Activated CD8-positive, alpha-beta T cell treated with anti-CD3 and anti-CD28 coated beads for 36 hours (primary cell): ENCODE data around the gene IL19. TPM values are rescaled to one million over a fixed set of nuclear protein-coding genes. Genes with fewer than 3 reads are reported as not detected.

Experiments
- ATAC-seq: fragments of 200-7000 bp; cut with Tn5 transposase; one replicate; pipeline ENCODE4 v1.10.0; 2021; ENCODE audit warnings: mild to moderate bottlenecking, moderate library complexity
- CTCF ChIA-PET: fragments of 350-600 bp; sonication (Branson Sonifier 250); formaldehyde crosslinking; loops from one replicate; lab custom pipeline; 2021; ENCODE audit warnings: antibody characterized with exemption; lab: Charles Lee
- POLR2A ChIA-PET: fragments of 350-600 bp; sonication (Branson Sonifier 250); formaldehyde crosslinking; loops from one replicate; lab custom pipeline; 2021; ENCODE audit warnings: antibody characterized with exemption; lab: Charles Lee
- DNase-seq: peaks from one replicate; pipeline ENCODE4 v3.0.0-alpha.2; 2020
- H3K27ac Mint-ChIP-seq: one replicate; pipeline ENCODE4 v1.8.0; 2021; ENCODE audit warnings: mild to moderate bottlenecking, mixed read lengths
- H3K27me3 Mint-ChIP-seq: one replicate; pipeline ENCODE4 v1.8.0; 2021; ENCODE audit warnings: mixed read lengths
- H3K36me3 Mint-ChIP-seq: one replicate; pipeline ENCODE4 v1.8.0; 2021; ENCODE audit warnings: low read depth, mixed read lengths
- H3K4me1 Mint-ChIP-seq: one replicate; pipeline ENCODE4 v1.8.0; 2021; ENCODE audit warnings: low read depth, mixed read lengths
- H3K4me3 Mint-ChIP-seq: one replicate; pipeline ENCODE4 v1.8.0; 2021; ENCODE audit warnings: mild to moderate bottlenecking, moderate library complexity, mixed read lengths
- H3K9me3 Mint-ChIP-seq: one replicate; pipeline ENCODE4 v1.8.0; 2021; ENCODE audit warnings: mixed read lengths
- intact Hi-C: fragments of 100-400 bp; cut with micrococcal nuclease; formaldehyde crosslinking; loops from one replicate; pipeline ENCODE4 v1.10.0; 2022
- total RNA-seq, 2 experiments: library from RNA; stranded (reverse); gene quantifications; one replicate each; pipeline ENCODE4 v1.2.3, GENCODE V29; 2021
- TF ChIP-seq, protein P1 (sequence below): fragments of 200-600 bp; IDR thresholded peaks from one replicate; pipeline ENCODE4 v1.8.0; 2022; ENCODE audit warnings: antibody characterized with exemption, mild to moderate bottlenecking

Gene IL19
- total RNA-seq, 2 experiments from 2014 or later = not detected

DNA sequence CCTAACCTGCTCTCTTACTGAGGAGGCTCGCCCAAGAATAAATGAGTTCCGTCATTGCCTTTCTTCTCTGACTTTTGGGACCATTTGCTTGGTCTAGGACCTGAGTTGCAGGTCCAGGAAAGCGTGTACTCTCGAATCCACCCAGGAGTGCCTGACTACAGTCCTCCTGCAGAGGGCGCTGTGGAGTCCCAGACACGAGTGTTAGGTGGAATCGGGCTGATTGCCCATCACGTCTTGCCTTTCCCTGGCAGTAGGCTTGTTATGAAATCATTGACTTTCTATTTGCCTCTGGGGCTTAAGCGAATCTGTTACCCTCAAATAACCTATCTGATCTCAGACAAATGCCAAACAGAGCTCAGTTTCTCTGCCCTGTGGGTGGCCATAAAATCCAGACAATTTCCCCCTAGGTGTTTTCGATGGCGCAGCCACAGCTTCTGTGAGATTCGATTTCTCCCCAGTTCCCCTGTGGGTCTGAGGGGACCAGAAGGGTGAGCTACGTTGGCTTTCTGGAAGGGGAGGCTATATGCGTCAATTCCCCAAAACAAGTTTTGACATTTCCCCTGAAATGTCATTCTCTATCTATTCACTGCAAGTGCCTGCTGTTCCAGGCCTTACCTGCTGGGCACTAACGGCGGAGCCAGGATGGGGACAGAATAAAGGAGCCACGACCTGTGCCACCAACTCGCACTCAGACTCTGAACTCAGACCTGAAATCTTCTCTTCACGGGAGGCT, 94.5 kb downstream of the IL19 start, which contains the start of gene IL20:
Gene IL20 (plus strand): TSS at position 685 of the 733 bp plus-strand sequence. CDS start 230 bp downstream, outside the sequence.
- CTCF ChIA-PET = interaction anchor here (0.7 to 6.5 kb wide), 60 partner anchors 8 to 366 kb away, joined by 3 to 100 read pairs (median 5); partner anchors contain the start of genes FCMR, IL24 and PIGR
- no peak within 1 kb of the TSS for H3K4me3 Mint-ChIP-seq
- intact Hi-C loops = loop anchor here (1.0 kb wide), 1 partner anchor 47 kb away; no protein-coding TSS in a partner anchor
- peaks cover 2% of the 10 kb centered on the region for H3K27me3 Mint-ChIP-seq
- no peak within 1 kb of the TSS for H3K27ac Mint-ChIP-seq
- POLR2A ChIA-PET = interaction anchor here (0.5 to 1.6 kb wide), 5 partner anchors 43 to 131 kb away, joined by 3 to 4 read pairs (median 3); no protein-coding TSS in a partner anchor
- ATAC-seq (peak; percentile 97), DNase-seq (peak; percentile 92)
- no peaks in the 10 kb centered on the region for H3K36me3 Mint-ChIP-seq
- TF ChIP-seq, protein P1, sequence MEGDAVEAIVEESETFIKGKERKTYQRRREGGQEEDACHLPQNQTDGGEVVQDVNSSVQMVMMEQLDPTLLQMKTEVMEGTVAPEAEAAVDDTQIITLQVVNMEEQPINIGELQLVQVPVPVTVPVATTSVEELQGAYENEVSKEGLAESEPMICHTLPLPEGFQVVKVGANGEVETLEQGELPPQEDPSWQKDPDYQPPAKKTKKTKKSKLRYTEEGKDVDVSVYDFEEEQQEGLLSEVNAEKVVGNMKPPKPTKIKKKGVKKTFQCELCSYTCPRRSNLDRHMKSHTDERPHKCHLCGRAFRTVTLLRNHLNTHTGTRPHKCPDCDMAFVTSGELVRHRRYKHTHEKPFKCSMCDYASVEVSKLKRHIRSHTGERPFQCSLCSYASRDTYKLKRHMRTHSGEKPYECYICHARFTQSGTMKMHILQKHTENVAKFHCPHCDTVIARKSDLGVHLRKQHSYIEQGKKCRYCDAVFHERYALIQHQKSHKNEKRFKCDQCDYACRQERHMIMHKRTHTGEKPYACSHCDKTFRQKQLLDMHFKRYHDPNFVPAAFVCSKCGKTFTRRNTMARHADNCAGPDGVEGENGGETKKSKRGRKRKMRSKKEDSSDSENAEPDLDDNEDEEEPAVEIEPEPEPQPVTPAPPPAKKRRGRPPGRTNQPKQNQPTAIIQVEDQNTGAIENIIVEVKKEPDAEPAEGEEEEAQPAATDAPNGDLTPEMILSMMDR = peak; percentile 98
- no peaks in the 10 kb centered on the region for H3K9me3 Mint-ChIP-seq
- peaks cover 12% of the 10 kb centered on the region for H3K4me1 Mint-ChIP-seq

DNA sequence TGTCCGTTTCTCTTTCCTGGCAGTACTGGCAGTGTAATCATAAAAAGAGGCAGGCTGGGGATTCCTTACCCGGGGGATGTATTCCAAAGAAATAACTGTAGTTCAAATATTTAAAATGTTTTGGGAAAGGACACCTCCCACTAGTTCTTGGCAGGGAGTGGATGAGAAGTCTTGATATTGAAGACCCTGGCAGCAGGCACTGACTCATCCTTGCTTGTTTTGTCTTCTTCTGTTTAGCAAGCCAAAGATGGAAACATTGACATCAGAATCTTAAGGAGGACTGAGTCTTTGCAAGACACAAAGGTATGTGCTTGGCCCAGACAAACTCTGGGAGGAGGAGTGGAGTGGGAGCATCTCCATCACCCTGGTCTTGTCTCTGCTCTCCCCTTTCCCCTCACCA, 95.5 kb downstream of the IL19 start:
- intact Hi-C loops = no loop called here
- ChIA-PET POLR2A (no interaction called here), CTCF (interaction anchor here (1.2 to 6.5 kb wide), 19 partner anchors 9 to 145 kb away, joined by 3 to 100 read pairs (median 19); partner anchors contain the start of gene IL24)
- no peak for DNase-seq
- no peak overlapping the region for H3K27ac Mint-ChIP-seq
- no peak for ATAC-seq
- H3K4me1 Mint-ChIP-seq = peaks cover 12% of the 10 kb centered on the region
- TF ChIP-seq, protein P1 = no peak
- no peaks in the 10 kb centered on the region for H3K9me3 Mint-ChIP-seq
- no peaks in the 10 kb centered on the region for H3K36me3 Mint-ChIP-seq
- no peak overlapping the region for H3K4me3 Mint-ChIP-seq
- H3K27me3 Mint-ChIP-seq = peaks cover 2% of the 10 kb centered on the region

DNA sequence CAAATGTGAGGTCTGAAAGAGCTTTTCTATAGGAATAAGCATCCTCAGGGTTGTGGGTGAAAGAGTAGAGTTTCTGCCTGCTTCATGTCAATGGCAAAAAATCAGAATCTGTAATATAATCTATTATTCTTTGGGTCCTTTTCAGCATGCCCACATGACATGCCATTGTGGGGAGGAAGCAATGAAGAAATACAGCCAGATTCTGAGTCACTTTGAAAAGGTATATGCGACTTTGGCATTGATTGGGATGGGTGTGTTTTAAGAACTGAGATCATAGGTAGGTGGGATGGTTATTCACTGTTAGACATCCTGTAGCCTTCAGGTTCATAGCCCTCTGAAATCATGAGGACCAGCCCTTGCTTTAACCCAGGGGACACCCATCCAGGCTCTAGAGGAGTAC, 96.7 kb downstream of the IL19 start:
- CTCF ChIA-PET = interaction anchor here (1.0 to 6.5 kb wide), 8 partner anchors 11 to 127 kb away, joined by 3 to 100 read pairs (median 5); no protein-coding TSS in a partner anchor
- no peak overlapping the region for H3K4me3 Mint-ChIP-seq

DNA sequence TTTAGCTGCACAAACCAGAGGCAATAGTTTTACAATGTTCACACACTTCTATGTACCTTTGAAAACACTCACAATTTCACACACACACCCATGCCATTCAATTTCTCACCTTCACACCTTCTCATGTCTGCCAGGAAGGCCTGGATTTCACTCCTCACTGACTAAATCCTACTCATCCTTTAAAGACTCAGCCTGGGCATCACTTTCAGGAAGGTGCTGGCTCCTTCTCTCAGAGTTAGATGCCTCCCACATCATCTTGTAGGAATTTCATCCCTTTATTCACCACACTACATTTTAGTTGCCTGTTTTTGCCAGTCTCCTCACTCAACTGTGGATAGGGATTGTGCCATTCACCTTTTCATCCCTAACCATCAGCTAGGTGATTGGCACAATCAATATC, 97.1 kb downstream of the IL19 start:
- Mint-ChIP-seq H3K27me3 (peaks cover 2% of the 10 kb centered on the region), H3K36me3 (no peaks in the 10 kb centered on the region), H3K4me1 (peaks cover 12% of the 10 kb centered on the region), H3K27ac (no peak overlapping the region), H3K4me3 (no peak overlapping the region), H3K9me3 (peaks cover 3% of the 10 kb centered on the region)
- ATAC-seq = no peak
- TF ChIP-seq, protein P1 = no peak
- POLR2A ChIA-PET = interaction anchor here (1.4 kb wide), 1 partner anchor 30 kb away, joined by 3 read pairs; the partner anchor contains the start of gene IL24
- intact Hi-C loops = no loop called here
- no peak for DNase-seq
- CTCF ChIA-PET = interaction anchor here (0.8 to 6.5 kb wide), 9 partner anchors 11 to 128 kb away, joined by 3 to 100 read pairs (median 4); no protein-coding TSS in a partner anchor

More for the DNA sequence above, 96.7 kb downstream of the IL19 start:
- Mint-ChIP-seq H3K27me3 (peaks cover 2% of the 10 kb centered on the region), H3K27ac (no peak overlapping the region), H3K4me1 (peaks cover 12% of the 10 kb centered on the region), H3K9me3 (peaks cover 1% of the 10 kb centered on the region), H3K36me3 (no peaks in the 10 kb centered on the region)
- no peak for DNase-seq
- TF ChIP-seq, protein P1 = no peak
- intact Hi-C loops = no loop called here
- no peak for ATAC-seq
- POLR2A ChIA-PET = no interaction called here
